ENCODE data around the gene TMEM119. TPM values are rescaled to one million over a fixed set of nuclear protein-coding genes. Genes with fewer than 3 reads are reported as not detected.

Gene TMEM119
- total RNA-seq, 1 donor from 2014 or later: 0.72 TPM

DNA sequence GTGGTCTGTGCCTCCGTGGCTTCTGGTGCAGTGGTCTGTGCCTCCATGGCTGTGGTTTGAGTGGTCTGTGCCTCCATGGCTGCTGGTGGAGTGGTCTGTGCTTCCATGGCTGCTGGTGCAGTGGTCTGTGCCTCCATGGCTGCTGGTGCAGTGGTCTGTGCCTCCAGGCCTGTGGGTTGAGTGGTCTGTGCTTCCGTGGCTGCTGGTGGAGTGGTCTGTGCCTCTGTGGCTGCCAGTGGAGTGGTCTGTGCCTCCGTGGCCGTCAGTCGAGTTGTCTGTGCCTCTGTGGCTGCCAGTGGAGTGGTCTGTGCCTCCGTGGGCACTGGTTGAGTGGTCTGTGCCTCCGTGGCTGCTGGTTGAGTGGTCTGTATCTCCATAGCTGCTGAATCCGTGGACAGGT, 25.7 kb upstream of the TMEM119 start:
- TF ChIP-seq, protein P1, sequence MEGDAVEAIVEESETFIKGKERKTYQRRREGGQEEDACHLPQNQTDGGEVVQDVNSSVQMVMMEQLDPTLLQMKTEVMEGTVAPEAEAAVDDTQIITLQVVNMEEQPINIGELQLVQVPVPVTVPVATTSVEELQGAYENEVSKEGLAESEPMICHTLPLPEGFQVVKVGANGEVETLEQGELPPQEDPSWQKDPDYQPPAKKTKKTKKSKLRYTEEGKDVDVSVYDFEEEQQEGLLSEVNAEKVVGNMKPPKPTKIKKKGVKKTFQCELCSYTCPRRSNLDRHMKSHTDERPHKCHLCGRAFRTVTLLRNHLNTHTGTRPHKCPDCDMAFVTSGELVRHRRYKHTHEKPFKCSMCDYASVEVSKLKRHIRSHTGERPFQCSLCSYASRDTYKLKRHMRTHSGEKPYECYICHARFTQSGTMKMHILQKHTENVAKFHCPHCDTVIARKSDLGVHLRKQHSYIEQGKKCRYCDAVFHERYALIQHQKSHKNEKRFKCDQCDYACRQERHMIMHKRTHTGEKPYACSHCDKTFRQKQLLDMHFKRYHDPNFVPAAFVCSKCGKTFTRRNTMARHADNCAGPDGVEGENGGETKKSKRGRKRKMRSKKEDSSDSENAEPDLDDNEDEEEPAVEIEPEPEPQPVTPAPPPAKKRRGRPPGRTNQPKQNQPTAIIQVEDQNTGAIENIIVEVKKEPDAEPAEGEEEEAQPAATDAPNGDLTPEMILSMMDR (conservative IDR thresholded peaks at IDR 0.05): no peak
- no peak for DNase-seq (ENCODE audit: low read depth, low spot score)
- H3K9me3 Mint-ChIP-seq: peaks cover 2% of the 10 kb centered on the region
- peaks cover 1% of the 10 kb centered on the region for H3K27me3 Mint-ChIP-seq (ENCODE audit: low read depth)
- peaks cover 13% of the 10 kb centered on the region for H3K4me1 Mint-ChIP-seq
- peak overlapping the region; percentile 27 for H3K27ac Mint-ChIP-seq (ENCODE audit: unreplicated experiment)
- H3K36me3 Mint-ChIP-seq (ENCODE audit: low read depth): no peaks in the 10 kb centered on the region
- H3K4me3 Mint-ChIP-seq: no peak overlapping the region

DNA sequence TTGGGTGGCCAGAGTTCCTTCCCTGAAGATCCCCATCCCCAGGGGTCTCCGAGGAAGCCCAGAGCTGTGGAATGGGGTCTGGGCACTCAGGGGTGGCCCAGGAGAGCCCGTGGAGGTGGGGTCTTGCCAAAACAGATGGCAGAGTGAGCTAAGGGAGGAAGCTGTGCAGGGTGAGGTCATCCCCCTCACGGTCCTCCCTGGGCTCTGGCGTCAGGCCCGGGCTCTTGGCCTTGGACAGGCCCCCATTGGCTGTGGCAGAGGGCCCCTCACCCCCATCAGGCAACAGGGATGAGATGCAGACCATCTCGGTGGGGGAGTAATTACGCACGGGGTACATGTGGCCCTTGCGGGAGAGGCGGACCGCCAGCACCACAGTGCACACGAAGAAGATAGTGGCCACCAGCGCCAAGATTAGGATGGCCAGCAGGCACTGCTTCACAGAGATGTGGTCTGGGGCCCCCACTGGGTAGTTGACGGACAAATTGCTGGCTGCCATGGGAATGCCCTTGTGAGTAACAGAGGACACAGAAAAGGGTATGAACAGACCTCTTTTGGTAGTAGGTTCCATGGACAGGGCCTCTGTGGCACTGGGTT, 25.1 kb upstream of the TMEM119 start:
- H3K27me3 Mint-ChIP-seq (ENCODE audit: low read depth): peaks cover 4% of the 10 kb centered on the region
- H3K4me3 Mint-ChIP-seq: no peak overlapping the region

DNA sequence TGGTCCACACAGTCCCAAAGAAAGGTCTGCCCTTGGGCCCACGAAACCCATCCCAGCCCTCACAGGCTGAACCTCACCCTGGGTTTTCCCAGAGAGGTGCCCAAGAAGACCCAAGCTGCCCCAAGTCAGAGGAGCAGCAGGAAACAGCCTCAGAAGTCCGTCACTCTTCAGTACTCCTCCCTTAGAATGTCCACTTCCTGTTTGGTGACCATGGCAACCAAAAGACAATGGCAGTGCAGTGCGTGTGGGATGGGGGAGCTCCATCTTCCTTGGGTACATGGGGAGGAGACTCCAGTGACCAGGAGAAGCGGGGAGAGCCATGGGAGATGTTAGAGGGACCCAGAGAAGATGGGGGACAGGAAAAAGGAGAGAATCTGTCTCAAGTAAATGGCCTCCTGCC, 24.5 kb upstream of the TMEM119 start:
- TF ChIP-seq, protein P1 (conservative IDR thresholded peaks at IDR 0.05): no peak
- Mint-ChIP-seq H3K27ac (ENCODE audit: unreplicated experiment) (peak overlapping the region; percentile 97), H3K4me1 (peaks cover 8% of the 10 kb centered on the region), H3K27me3 (ENCODE audit: low read depth) (peaks cover 4% of the 10 kb centered on the region), H3K36me3 (ENCODE audit: low read depth) (no peaks in the 10 kb centered on the region), H3K4me3 (no peak overlapping the region), H3K9me3 (peaks cover 2% of the 10 kb centered on the region)
- DNase-seq (ENCODE audit: low read depth, low spot score): no peak

More for the DNA sequence above, 25.1 kb upstream of the TMEM119 start:
- Mint-ChIP-seq H3K36me3 (ENCODE audit: low read depth) (no peaks in the 10 kb centered on the region), H3K4me1 (peaks cover 8% of the 10 kb centered on the region), H3K27ac (ENCODE audit: unreplicated experiment) (peak overlapping the region; percentile 97), H3K9me3 (peaks cover 2% of the 10 kb centered on the region)
- TF ChIP-seq, protein P1 (conservative IDR thresholded peaks at IDR 0.05): no peak
- no peak for DNase-seq (ENCODE audit: low read depth, low spot score)

DNA sequence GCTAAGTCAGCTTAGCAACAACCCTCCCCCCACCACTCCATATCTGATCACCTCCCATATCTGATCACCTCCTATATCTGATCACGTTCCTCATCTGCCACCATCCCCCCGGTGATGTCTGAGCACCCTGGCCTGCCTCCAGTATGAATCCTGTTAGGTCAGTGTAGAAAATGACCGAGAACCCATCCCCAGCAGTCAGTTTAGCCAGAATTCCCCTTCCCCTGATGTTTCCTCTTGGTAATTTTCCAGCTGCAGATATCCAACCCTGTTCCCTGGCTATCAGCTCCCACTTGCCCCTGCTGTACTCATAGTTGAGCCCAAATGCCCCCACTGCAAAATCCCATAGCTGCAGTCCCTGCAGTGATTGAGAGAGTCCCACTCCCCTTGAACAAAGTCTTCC, 23.3 kb upstream of the TMEM119 start:
- H3K9me3 Mint-ChIP-seq: peaks cover 5% of the 10 kb centered on the region
- H3K36me3 Mint-ChIP-seq (ENCODE audit: low read depth): no peaks in the 10 kb centered on the region
- H3K4me3 Mint-ChIP-seq: no peak overlapping the region
- H3K27me3 Mint-ChIP-seq (ENCODE audit: low read depth): peaks cover 4% of the 10 kb centered on the region
- TF ChIP-seq, protein P1 (conservative IDR thresholded peaks at IDR 0.05): no peak
- H3K27ac Mint-ChIP-seq (ENCODE audit: unreplicated experiment): no peak overlapping the region
- no peak for DNase-seq (ENCODE audit: low read depth, low spot score)
- H3K4me1 Mint-ChIP-seq: peaks cover 8% of the 10 kb centered on the region

DNA sequence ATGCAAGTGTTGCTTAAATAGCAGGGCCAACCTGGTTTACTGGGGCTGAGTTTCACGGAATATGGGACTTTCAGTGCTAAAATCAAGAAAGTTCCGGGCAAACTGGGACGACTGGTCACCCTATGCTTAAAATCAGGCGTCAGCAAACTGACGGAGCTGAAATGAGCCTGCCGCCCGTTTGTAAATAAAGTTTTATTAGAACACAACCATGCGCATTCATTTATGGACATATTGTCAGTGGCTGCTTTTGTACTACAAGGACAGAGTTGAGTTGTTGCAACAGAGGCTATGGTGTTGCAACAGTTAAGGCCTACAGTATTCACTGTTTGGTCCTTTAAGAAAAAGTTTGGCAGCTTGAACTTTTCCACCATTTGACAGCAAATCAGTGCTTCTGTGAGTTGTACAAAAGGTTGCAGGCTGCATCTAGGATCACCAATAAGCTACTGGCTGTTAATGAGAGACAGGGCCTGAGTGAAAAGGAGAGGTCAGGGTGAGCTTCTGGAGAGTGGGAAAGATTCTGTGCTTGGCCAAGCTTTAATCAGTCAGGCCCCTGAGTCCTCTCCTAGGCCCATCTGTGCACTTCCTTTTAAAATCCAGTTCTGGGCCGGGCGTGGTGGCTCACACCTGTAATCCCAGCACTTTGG, 22.5 kb upstream of the TMEM119 start:
- Mint-ChIP-seq H3K4me1 (peaks cover 8% of the 10 kb centered on the region), H3K9me3 (peaks cover 5% of the 10 kb centered on the region), H3K4me3 (no peak overlapping the region), H3K27ac (ENCODE audit: unreplicated experiment) (no peak overlapping the region), H3K36me3 (ENCODE audit: low read depth) (no peaks in the 10 kb centered on the region), H3K27me3 (ENCODE audit: low read depth) (peaks cover 4% of the 10 kb centered on the region)
- TF ChIP-seq, protein P1 (conservative IDR thresholded peaks at IDR 0.05): no peak
- DNase-seq (ENCODE audit: low read depth, low spot score): no peak
